A673 (cell line): ENCODE results near the gene UTP20.

Source experiments
- CTCF ChIP-seq: fragments of 300-800, 200-600 bp; sonication (generic); conservative IDR thresholded peaks from 2 replicates; pipeline ENCODE4 v1.5.1; 2017; ENCODE audit warnings: low read depth, mild to moderate bottlenecking, antibody characterized with exemption, low read length, moderate library complexity, mixed read lengths
- EZH2 ChIP-seq: fragments of 200-600 bp; sonication (generic); IDR thresholded peaks from 2 replicates; pipeline ENCODE4 v1.6.1; 2017; ENCODE audit warnings: borderline replicate concordance, low read depth, mild to moderate bottlenecking, mixed read lengths, antibody characterized with exemption, low read length; ENCODE audit not compliant: poor library complexity, severe bottlenecking

GRCh38 chr12:101243074-101243473, 36.8 kb upstream of the UTP20 start:
- TF ChIP-seq CTCF: no peak
- TF ChIP-seq EZH2: no peak
